OCI-LY3 (cell line): Measurements from ENCODE around the gene RGS13.

Experiments
- EZH2phosphoT487 ChIP-seq: fragments of 200-600 bp; shearing (Covaris generic); IDR thresholded peaks from 2 replicates; pipeline ENCODE4 v1.6.1; 2018; ENCODE audit warnings: antibody characterized with exemption, mixed run types, low read depth
- TF ChIP-seq, protein P1 (sequence below): fragments of 200-600, 300-600 bp; sonication (generic); IDR thresholded peaks from 2 replicates; pipeline ENCODE4 v1.5.1; 2014; ENCODE audit warnings: antibody characterized with exemption, low read length, low read depth

DNA sequence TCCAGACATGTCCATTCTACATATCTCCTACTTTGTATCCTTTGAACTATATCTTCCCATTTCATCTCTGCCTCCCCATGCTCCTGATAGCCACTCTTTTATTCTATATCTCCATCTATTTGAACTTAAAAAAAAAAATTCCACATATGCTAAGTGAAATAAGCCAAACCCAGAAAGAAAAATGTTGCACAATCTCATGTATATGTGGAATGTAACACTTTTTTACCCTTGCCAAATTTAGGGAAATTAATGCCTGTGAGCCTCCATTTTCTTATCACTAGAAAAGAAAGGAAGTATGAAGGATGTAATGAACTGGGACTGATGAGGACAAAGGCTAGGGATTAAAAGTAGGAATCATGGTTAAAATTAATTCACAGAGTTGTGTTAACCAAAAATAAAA lies 53.5 kb downstream of the RGS13 start:
- TF ChIP-seq, protein P1, sequence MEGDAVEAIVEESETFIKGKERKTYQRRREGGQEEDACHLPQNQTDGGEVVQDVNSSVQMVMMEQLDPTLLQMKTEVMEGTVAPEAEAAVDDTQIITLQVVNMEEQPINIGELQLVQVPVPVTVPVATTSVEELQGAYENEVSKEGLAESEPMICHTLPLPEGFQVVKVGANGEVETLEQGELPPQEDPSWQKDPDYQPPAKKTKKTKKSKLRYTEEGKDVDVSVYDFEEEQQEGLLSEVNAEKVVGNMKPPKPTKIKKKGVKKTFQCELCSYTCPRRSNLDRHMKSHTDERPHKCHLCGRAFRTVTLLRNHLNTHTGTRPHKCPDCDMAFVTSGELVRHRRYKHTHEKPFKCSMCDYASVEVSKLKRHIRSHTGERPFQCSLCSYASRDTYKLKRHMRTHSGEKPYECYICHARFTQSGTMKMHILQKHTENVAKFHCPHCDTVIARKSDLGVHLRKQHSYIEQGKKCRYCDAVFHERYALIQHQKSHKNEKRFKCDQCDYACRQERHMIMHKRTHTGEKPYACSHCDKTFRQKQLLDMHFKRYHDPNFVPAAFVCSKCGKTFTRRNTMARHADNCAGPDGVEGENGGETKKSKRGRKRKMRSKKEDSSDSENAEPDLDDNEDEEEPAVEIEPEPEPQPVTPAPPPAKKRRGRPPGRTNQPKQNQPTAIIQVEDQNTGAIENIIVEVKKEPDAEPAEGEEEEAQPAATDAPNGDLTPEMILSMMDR = no peak
- no peak for TF ChIP-seq EZH2phosphoT487
